Skin of body (tissue), 2 donors: ENCODE results near the gene RPL28. TPM values are rescaled to one million over a fixed set of nuclear protein-coding genes. Genes with fewer than 3 reads are reported as not detected.
"Not testable (repeated sequence)": the region's sequence is repeated elsewhere in the genome, so short reads cannot be mapped to it uniquely, and the experiment has no call there.

Source experiments
- DNase-seq: peaks from one replicate; lab custom pipeline; 2025; lab: John Stamatoyannopoulos, UW
- total RNA-seq: library from RNA; depleted of rRNA; stranded (reverse); fragments of >200 nt; gene quantifications from one replicate; pipeline ENCODE4 v1.2.3, GENCODE V29; 2014

The RPL28 gene
- total RNA-seq, 1 donor from 2014 or later = 377 TPM

DNA sequence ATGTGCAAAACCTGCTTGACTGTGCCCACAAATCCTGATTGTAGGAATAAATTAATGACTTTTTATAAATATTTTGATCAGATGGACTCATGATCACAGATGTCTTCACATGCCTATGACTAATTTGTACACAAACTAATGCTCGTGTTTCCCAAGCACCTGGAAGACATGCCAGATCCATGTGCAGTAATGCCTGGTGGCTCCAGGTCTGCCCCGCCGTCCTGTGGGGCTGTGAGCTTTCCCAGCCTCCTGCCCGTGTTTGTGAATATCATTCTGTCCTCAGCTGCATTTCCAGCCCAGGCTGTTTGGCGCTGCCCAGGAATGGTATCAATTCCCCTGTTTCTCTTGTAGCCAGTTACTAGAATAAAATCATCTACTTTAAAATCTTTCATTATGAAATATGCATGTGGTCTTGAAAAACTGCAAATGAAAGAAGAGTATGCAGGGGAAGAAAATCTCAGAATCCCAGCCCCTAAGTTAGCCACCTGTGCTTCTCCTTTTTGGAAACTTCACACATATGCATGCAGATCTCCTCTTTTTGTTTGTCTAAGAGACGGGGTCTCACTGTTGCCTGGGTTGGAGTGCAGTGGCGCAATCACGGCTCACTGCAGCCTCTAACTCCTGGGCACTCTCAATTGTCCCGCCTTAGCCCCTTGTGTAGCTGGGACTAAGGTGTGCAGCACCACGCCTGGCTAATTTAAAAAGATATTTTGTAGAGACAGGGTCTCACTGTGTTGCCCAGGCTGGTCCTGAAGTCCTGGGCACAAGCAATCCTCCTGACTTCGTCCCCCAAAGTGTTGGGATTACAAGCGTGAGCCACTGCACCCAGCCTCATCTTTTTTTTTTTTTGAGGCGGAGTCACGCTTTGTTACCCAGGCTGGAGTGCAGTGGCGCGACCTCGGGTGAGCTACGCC lies 6.2 kb downstream of the RPL28 start:
- DNase-seq = no peak

DNA sequence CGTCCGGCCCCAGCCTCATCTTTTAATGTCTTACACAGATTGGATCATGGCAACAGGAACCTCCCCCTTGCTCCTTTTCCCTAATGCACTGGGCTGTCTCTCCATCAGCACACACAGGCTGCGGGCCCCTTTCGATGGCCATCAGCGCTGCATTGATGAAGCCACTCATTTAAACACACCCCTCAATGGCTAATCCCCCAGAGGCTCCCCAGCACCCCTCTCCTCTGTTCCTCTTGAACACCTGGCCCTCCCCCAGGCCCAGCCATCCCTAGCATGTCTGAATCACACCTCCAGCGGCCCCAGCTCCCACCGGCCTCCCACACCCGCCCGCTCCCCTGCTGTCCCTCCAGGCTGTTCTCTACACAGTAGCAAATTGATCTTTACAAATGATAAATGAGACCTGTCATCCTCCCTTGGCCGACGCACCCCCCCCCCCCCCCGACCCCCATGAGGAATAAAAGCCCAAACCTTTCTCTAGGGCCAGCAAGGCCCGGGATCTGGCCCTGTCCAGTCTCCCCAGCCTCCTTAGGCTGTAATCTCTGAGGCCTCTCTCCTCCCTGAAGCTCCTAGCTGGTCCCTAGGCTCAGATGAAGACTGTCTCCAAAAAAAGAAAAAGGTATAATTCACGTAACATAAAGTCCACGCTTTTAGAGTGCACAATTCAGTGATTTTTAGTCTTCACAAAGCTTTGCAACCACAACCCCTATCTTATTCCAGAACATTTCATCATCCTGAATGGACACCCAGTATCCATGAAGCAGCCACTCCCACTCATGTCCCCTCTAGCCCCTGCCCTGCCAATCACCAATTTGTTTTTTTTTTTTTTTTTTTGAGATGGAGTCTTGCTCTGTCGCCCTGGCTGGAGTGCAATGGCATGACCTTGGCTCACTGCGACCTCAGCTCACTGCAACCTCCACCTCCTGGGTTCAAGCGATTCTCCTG lies 7.4 kb downstream of the RPL28 start:
- no peak for DNase-seq

DNA sequence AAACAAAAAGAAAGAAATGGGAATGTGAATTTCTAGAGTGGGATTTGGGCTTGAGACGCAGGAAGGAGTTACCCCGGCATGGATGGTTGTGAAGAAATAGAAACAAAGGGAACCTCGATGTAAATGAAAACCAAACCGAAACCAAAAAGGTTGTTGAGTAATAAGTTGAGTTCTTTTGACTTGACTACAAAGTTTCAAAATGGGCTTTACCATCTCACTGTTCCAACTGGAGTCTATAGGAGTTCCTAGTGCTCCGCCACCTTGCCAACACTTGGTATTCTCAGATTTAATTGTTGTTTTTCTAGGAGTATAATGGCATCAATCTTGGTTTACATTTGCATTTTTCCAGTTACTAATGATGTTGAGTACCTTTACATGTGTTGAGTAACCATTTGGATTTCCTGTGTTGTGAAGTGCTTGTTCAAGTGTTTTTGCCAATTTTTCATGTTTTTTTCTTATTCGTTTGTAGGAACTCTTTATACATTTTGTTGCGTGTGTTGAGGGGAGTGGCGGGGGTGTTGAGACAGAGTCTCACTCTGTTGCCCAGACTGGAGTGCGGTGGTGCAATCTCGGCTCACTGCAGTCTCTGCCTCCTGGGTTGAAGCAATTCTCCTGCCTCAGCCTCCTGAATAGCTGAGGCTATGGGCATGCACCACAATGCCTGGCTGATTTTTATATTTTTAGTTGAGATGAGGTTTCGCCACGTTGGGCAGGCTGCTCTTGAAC lies 12.6 kb downstream of the RPL28 start:
- DNase-seq = no peak

DNA sequence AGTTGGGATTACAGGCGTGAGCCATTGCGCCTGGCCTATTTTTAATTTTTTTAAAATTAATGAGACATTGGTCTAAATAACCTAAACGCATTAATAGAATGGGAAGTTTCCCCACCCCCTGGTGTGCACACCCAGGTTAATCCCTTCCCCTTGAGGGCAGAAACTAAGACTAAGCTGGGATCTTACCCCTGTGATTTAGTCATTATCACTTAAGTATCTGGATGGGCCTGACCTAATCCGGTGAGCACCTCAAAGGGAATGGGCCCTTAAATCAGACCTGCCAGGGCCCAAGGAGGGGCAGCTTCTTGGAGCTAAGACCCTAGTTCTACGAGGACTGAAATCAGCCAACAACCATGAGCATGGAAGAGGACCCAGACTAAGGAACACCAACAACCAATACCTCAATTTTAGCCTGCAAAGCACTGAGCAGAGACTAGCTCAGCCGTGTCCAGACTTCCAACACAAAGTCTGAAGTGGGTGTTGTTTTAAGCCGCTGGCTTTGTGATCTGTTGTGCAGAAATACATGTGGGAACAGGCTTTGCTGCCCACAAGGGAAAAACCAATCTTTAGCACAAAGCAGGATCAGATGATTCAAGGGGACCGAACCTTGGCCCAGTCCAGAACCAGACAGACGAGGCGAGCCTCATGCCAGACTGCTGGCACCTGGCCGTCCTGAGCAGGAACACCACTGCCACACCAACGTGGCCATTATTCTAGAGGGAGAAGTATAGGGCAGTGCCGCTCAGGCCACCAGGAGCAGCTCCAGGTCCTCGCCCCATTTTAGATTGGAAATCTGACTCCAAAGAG lies 14.8 kb downstream of the RPL28 start:
- DNase-seq = no peak

DNA sequence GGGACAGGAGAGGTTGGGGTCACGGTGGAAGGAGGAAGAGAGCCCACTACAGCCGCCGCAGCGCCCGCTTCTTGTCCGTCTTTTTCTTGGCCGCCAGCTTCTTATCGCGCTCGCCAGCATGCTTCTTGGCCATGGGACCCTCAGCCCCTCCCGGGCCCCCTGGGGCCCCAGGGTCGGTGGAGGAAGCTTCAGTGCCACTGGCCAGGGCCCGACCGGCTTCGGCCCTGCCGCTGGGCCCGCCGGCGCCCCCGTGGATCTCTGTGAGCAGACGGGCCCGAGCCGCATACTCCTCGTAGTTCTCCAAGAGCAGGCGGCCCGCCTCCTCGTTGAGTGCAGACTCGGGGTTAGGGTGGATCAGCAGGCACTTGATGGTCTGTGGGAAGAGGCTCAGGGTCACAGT lies 15.7 kb downstream of the RPL28 start:
- not testable (repeated sequence) for DNase-seq

DNA sequence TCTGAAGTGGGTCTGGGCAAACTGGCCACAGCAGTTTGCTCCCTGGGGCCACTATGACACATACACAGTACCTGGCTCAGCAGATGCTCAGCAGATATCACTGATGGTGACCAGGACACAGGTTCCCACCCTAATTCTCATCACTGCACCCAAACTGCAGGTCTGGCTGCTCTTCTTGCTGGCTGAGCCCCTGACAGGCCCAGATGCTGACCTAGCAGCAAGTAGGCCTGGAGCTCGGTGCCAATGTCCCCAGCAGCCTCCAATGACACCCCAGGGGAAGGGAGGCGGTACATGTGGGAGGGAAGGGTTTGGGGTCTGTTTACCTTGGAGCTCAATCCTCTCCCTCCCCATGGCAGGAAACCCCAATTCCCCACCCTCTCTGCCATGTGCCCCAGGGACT lies 16.8 kb downstream of the RPL28 start:
- DNase-seq = no peak

DNA sequence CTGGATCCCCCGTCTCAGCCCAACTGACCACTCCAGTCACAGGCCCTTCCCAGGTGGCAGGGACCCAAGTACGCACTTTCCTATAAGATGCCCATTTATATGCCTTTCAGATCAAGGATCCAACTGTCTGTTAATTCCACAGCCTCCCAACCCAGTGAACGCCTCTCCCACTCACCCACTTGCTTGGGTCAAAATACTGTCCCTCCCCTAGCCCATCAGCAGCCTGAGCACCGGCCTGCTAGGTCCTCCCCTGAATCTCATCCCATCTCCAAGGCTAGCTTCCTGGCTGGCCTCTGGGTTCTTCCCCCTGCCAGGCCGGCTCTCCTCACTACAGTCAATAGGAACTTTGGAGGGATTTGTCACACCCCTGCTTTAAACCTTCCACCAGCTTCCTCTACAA lies 19.9 kb downstream of the RPL28 start:
- no peak for DNase-seq

DNA sequence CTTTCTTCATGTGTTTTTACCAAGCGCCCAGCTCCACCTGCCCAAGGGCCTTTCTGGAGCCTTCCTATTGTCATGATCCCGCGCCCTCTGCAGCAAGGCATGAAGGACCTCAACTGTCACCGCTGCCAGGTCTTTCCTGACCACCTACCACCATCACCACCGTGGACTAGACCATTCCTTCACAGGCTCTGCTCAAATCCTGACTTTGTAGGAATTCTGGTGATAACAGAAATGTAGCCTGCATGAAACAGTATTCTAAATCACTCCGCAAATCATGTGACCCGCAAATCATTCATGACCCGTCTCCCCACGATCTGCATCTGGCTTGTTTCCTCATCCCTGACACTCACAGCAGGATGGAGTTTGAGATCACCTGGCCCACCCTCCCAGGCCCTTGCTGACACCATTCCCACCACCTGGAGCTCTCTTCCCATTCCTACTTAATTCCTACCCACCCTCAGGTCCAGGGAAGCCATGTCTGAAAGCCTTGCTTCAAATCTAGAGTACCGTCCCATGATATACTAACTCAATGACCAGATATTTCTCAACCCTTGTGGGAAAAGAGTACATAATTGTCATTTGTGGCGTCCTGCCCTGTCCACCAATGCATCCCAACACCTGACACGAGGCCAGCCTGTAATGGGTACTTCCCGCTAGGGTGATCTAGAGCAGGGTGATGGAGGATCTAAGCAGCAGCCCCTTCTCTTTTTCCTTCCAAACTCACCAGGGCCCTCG lies 20.5 kb downstream of the RPL28 start:
- DNase-seq = no peak

DNA sequence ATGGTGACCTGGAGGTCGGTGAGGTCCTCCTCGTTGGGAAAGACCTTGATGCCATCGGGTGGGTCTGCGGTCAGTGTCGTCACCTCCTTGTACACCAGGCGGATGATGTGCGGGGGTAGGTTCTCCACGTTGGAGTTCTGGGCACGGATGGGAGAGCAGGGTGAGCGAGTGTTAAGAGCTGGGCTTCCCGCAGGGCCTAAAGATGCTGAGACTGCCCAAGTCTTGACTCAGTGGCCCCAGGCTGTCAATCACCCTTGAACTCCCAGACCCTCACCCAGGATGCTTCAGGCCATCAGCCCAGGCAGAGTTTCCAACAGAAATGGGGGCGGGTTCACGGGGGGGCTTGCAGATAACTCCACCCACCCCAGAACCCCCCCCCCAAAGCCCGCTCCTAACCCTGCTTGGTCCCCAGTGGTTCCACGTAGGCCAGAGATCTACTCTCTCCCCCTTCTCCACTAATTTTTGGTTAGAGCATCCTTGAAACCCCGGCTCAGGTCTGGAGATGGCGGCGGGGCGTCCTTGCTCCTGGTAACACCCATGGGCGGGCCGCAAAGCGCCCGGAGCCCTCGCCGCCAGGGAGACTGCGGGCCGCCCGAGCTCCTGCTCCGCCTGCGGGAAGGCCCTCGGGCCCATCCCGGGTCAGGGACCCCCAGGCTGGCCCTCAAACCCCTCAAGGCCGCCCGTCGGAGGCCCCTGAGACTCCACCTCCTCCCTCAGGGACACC lies 21.3 kb downstream of the RPL28 start:
- DNase-seq = no peak

DNA sequence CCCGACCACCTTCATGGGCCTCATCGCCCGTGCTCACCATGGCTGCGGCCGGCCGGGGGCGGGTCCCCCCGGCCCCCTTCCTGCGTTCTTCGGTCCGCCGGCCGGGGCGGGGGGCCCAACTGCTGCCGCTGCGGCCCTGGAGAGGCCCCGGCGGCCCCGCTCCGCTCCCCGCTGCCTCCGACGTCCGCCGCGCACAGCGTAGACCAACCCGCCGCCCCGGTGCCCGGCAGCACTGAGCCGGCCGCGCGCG lies 21.7 kb downstream of the RPL28 start, which contains the start of gene UBE2S:
Gene UBE2S (minus strand): TSS at position 239 of the 250 bp plus-strand sequence. CDS start 199 bp downstream, at position 40.
- not testable (repeated sequence) for DNase-seq

DNA sequence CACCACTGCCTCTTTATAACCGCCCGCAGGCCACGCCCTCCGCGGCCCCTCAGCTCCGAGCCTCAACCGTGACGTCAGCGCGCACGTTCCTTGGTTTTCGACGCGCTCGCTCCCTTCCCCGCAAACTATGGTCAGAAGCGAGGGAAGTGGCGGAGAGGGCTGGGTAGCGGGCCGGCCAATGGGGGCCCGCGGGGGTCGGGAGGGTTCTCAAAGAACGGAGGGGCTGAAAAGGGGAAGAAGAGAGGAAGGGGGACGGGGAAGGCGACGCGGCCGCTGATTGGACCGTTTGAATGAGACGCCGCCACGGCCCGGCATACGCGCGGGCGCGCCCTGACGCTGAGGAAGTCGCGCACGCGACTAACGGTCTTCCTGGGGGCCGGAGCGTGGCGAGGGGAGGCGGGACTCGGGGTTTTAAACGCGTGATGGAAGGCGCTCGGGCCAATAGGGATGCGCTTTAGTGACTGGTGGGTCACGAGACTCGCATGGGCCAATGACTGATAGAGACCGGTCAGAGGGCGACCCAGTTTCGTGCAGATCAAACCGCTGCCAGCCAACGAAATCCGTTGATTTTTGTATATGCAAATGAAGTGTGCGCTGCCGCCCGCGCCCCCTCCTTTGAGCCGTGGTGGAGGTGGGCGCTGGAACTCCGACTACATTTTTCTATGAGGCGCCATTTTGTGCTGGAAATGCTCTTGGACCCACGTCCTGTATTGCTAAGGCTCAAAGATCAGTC lies 22.2 kb downstream of the RPL28 start:
- peak; percentile 100 for DNase-seq

DNA sequence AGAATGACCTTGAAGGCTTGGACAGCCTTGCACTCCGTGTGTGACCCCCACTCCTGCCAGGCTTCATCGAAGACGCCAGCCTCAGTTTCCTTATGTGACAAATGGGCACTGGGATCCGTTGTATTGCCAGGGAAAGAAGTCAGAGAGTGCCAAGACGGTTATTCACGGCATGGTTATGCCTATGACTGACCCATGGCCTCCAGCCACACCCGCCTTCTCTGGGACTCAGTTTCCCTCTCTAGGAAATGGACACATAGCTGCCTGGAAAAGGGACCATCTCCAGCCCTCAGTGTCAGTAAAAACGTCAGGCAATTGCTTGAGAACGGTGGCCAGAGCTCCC lies 22.8 kb downstream of the RPL28 start:
- no peak for DNase-seq

DNA sequence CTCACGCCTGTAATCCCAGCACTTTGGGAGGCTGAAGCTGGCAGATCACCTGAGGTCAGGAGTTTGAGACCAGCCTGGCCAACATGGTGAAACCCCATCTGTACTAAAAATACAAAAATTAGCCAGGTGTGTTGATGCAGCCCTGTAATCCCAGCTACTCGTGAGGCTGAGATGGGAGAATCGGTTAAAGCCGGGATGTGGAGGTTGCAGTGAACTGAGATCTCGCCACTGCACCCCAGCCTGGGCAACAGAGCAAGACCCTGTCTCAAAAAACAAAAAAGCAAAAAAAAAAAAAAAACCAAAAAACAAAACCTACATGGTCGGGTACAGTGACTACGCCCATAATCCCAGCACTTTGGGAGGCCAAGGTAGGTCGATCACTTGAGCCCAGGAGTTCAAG lies 23.4 kb downstream of the RPL28 start:
- DNase-seq = not testable (repeated sequence)

DNA sequence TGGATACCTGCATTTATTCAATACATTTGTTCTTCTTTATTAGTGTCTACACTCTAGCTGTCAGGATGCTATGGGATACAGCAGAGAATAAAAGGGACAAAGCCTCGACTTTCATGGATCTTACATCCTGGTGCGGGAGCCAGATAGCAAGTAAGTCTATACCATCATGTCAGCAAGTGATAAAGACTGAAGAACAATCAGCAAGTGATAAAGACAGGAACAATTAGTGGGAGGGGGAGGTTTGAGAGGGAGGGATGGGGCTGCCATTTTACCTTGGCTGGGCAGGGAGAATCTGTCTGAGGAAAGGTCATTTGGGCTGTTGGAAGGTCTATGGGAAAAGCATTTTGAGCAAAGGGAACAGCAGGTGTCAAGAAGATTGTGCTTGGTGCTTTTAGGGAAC lies 24.4 kb downstream of the RPL28 start:
- DNase-seq = no peak

DNA sequence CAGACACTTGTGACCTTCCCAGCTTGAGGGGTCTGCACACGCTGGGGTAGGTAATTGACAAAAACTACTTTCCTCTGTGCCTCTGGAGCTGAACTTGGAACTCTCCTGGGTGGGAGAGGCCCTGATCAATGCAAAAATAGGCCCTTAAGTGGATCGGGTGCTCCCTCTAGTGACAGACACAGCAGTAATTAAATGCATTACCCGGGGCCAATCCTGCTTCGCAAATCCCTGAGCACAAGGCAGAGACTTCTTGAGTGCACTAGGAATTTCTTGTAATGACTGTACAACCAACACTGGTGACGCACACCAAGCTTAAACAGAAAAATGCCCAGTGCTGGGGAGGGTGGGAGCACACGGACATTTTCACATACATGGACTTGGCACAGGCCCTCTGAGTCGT lies 32.5 kb downstream of the RPL28 start:
- peak; percentile 76 for DNase-seq

DNA sequence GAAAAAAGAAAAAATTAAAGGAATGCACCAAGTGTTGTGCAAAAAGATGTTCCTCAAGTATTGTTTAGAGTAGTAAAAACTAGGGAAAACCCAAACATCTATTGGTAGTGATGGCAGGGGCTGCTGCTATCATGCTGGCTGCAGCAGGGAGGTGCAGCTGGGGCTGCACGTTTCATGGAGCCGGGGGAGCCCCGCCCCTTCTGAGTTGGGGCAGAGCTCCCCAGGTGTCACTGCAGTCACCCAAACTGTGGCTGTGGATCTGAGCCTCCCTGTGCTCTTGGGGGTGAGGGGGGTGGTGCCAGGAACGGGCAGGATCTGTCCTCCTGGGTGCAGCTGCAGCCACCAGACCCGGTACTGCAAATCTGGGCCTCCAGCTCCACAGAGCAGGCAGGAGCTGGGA lies 33.4 kb downstream of the RPL28 start:
- DNase-seq = no peak

DNA sequence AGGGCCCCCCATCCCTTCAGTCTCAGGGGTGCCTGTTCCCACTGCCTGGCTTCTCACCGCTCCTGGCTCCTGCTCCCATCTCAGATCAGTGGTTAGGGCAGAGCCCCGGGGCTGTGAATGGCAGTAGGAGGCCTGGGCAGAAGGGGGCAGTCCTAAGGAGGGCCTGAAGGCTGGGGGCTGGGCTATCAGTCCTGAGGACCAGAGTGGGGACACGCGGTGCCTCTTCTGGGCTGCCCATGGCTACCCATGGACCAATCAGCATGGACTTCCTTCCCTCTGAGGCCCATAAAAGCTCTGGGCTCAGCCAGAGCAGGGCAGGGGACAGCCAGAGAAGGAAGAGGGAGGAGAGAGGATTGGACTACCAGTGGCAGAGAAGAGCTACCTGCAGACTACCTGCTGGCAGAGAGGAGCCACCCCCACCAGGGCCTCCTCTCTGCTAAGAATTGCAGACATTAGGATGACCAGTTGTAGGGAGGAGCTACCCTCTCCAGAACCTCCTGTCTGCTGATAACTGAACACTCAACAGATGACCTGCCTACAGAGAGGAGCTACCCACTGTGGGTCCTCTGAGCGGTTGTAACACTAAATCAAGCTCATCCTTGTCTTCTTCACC lies 34.0 kb downstream of the RPL28 start:
- DNase-seq = no peak

DNA sequence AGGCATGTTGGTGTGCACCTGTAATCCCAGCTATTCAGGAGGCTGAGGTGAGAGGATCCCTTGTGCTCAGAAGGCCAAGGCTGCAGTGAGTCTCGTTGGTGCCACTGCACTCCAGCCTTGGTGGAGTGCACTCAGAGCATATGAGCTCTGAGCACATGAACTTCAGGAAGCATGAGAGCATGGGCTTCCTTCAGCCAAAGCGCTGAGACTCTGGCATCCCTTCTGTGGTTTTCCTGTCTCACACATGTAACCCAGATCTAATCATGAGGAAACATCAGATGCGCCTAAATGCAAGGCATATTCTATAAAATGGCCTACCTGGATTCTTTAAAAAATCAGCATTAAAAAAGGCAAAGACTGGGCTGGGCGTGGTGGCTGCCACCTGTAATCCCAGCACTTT lies 35.5 kb downstream of the RPL28 start:
- DNase-seq = not testable (repeated sequence)
